SK-N-SH (cell line): Measurements from ENCODE around the gene LIPH. TPM values are rescaled to one million over a fixed set of nuclear protein-coding genes. Genes with fewer than 3 reads are reported as not detected.

Experiments
- CTCF ChIA-PET: fragments of 300-600, 350-600 bp; formaldehyde crosslinking; extraction: SDS; loops from one replicate; lab custom pipeline; 2021; lab: Yijun Ruan, JAX
- POLR2A ChIA-PET: fragments of 350-600 bp; sonication (Branson Sonifier 250); formaldehyde crosslinking; extraction: SDS; loops from one replicate; lab custom pipeline; 2020; ENCODE audit warnings: antibody characterized with exemption, inconsistent platforms; lab: Yijun Ruan, JAX
- DNase-seq: peaks from one replicate; pipeline ENCODE4 v3.0.0; 2012
- H2AFZ ChIP-seq: fragments of 200-600 bp; sonication (generic); 2 replicates; pipeline ENCODE4 v1.8.1; 2016; ENCODE audit warnings: antibody characterized with exemption, mild to moderate bottlenecking, low read depth
- H3F3A ChIP-seq: fragments of 200-600 bp; sonication (generic); replicated peaks from 2 replicates; pipeline ENCODE3; 2016; ENCODE audit warnings: antibody characterized with exemption, mild to moderate bottlenecking; ENCODE audit not compliant: insufficient read depth
- H3K27ac ChIP-seq, 2 experiments: fragments of 200-500 bp in 1 of 2; fragments of 200-600 bp in 1 of 2; sonication (Bioruptor generic) in 1 of 2; sonication (generic), shearing (Covaris generic) in 1 of 2; 2 replicates each; pipeline versions ENCODE4 v1.5.1 to v1.6.1; 2014 to 2016; ENCODE audit warnings: low read depth in 2 of 2, inconsistent platforms in 1 of 2, low read length in 1 of 2, mild to moderate bottlenecking in 1 of 2, mixed read lengths in 1 of 2
- H3K27me3 ChIP-seq: fragments of 200-600 bp; sonication (generic), shearing (Covaris generic); 2 replicates; pipeline ENCODE4 v1.6.1; 2016; ENCODE audit warnings: mixed run types; ENCODE audit not compliant: insufficient read depth
- H3K36me3 ChIP-seq, 2 experiments: fragments of 200-500 bp in 1 of 2; fragments of 200-600 bp in 1 of 2; sonication (Bioruptor generic) in 1 of 2; sonication (generic) in 1 of 2; replicated peaks in 1 of 2; 2 replicates each; pipeline versions ENCODE3 to v1.5.1; 2014 to 2016; ENCODE audit warnings: low read length in 1 of 2, mild to moderate bottlenecking in 1 of 2; ENCODE audit not compliant: insufficient read depth in 2 of 2, control insufficient read depth in 1 of 2
- H3K4me1 ChIP-seq, 2 experiments: fragments of 200-500 bp in 1 of 2; fragments of 200-600 bp in 1 of 2; sonication (Bioruptor generic) in 1 of 2; sonication (generic), shearing (Covaris generic) in 1 of 2; 2 replicates each; pipeline versions ENCODE4 v1.5.1 to v1.6.1; 2014 to 2016; ENCODE audit warnings: low read depth in 1 of 2, low read length in 1 of 2, mixed run types in 1 of 2; ENCODE audit not compliant: insufficient read depth in 2 of 2, control insufficient read depth in 1 of 2
- H3K4me2 ChIP-seq: fragments of 200-600 bp; sonication (generic), shearing (Covaris generic); 2 replicates; pipeline ENCODE4 v1.6.1; 2017; ENCODE audit warnings: mixed run types
- H3K4me3 ChIP-seq, 2 experiments: fragments of 200-500 bp in 1 of 2; fragments of 200-600 bp in 1 of 2; sonication (Bioruptor generic) in 1 of 2; sonication (generic), shearing (Covaris generic) in 1 of 2; 2 replicates each; pipeline versions ENCODE4 v1.5.1 to v1.8.1; 2014 to 2016; ENCODE audit warnings: low read depth in 2 of 2, inconsistent platforms in 1 of 2, low read length in 1 of 2, mild to moderate bottlenecking in 1 of 2, mixed read lengths in 1 of 2, moderate library complexity in 1 of 2
- H3K79me2 ChIP-seq: fragments of 200-600 bp; sonication (generic); 2 replicates; pipeline ENCODE4 v1.8.1; 2017; ENCODE audit warnings: mild to moderate bottlenecking; ENCODE audit not compliant: insufficient read depth
- H3K9ac ChIP-seq: fragments of 200-600 bp; sonication (generic); 2 replicates; pipeline ENCODE4 v1.6.1; 2017; ENCODE audit warnings: mixed run types
- H3K9me2 ChIP-seq: fragments of 200-600 bp; sonication (generic); 2 replicates; pipeline ENCODE4 v1.6.1; 2017; ENCODE audit warnings: mixed run types
- H3K9me3 ChIP-seq: fragments of 200-600 bp; sonication (generic); 2 replicates; pipeline ENCODE4 v1.6.1; 2017; ENCODE audit warnings: mixed run types, mild to moderate bottlenecking, moderate library complexity
- H4K20me1 ChIP-seq: fragments of 200-600 bp; sonication (generic); 2 replicates; pipeline ENCODE4 v1.6.1; 2017; ENCODE audit warnings: mild to moderate bottlenecking, mixed run types; ENCODE audit not compliant: insufficient read depth
- FOSL2 ChIP-seq: IDR thresholded peaks from 2 replicates; pipeline ENCODE4 v1.4.0; 2012; ENCODE audit warnings: low read depth, mild to moderate bottlenecking, moderate library complexity, borderline replicate concordance
- FOXJ3 ChIP-seq: sonication (generic); formaldehyde crosslinking; IDR thresholded peaks from 2 replicates; pipeline ENCODE4 v1.5.1; 2020; ENCODE audit warnings: mild to moderate bottlenecking, missing genetic modification reagents
- GATA2 ChIP-seq: sonication (generic); formaldehyde crosslinking; IDR thresholded peaks from 2 replicates; pipeline ENCODE4 v1.5.0; 2020; ENCODE audit warnings: mild to moderate bottlenecking, missing genetic modification reagents
- JUND ChIP-seq: IDR thresholded peaks from 2 replicates; pipeline ENCODE4 v1.4.0; 2012
- PBX3 ChIP-seq: IDR thresholded peaks from 2 replicates; pipeline ENCODE4; 2012
- POLR2AphosphoS5 ChIP-seq: IDR thresholded peaks from 2 replicates; pipeline ENCODE4 v1.6.1; 2012; ENCODE audit warnings: low read depth, low read length
- REST ChIP-seq: IDR thresholded peaks from 2 replicates; pipeline ENCODE4 v1.6.1; 2012; ENCODE audit warnings: mild to moderate bottlenecking, low read depth, low read length, moderate library complexity
- RFX5 ChIP-seq: IDR thresholded peaks from 2 replicates; pipeline ENCODE4 v1.6.1; 2012; ENCODE audit warnings: mild to moderate bottlenecking, improper control_type of control experiment, low read length
- RXRA ChIP-seq: IDR thresholded peaks from 2 replicates; pipeline ENCODE4 v1.4.0; 2012; ENCODE audit warnings: low read depth, mild to moderate bottlenecking, borderline replicate concordance
- SIN3A ChIP-seq: IDR thresholded peaks from 2 replicates; pipeline ENCODE4 v1.6.1; 2012; ENCODE audit warnings: low read depth, mild to moderate bottlenecking, low read length, moderate library complexity, borderline replicate concordance
- ZBTB33 ChIP-seq: IDR thresholded peaks from 2 replicates; pipeline ENCODE4 v1.4.0; 2012; ENCODE audit warnings: low read depth, borderline replicate concordance
- WGBS: methylation state at CpG from one replicate; pipeline ENCODE4 v1.1.6; 2017; ENCODE audit warnings: low lambda C conversion rate; 5-methylcytosine and 5-hydroxymethylcytosine counted together
- polyA plus RNA-seq, 3 experiments: library from polyadenylated mRNA; depleted of rRNA; stranded (reverse); fragments of >200 nt; gene quantifications; 2 replicates each; pipeline ENCODE4 v1.2.3, GENCODE V29; 2012
- TF ChIP-seq, protein P1 (sequence below): fragments of 150-350 bp; IDR thresholded peaks from 2 replicates; pipeline ENCODE4 v1.6.1; 2017; ENCODE audit warnings: antibody characterized with exemption, low read length, low read depth, borderline replicate concordance
- TF ChIP-seq, protein P2 (sequence below): fragments of 150-350 bp; IDR thresholded peaks from 2 replicates; pipeline ENCODE4 v1.6.1; 2016; ENCODE audit warnings: mild to moderate bottlenecking, low read depth, low read length

Gene LIPH
- polyA plus RNA-seq, 1 of the 3 experiments (the other 2 are of a cell fraction), result not detected

DNA sequence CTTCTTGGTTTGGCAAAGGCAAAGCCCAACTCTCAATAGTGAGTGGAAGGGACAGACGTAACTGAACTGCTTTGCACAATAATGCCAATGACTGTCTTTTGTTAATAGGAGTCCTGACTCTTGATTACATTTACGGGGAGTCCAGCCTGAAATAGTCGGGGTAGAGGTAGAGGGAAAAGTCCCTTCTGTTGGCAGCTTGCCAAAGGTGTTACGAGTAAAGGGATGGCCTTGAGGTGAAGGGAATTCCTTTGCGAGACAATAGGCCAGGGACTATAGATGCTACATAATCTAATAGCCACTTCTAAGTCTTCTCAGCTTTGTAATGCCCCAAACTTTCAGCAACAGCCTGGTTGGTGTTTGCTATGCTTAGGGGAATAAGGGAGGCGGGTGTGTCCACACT lies 31.5 kb upstream of the LIPH start:
- Histone ChIP-seq H3K27me3 (no peaks in the 10 kb centered on the region), H3K4me2 (no peak overlapping the region), H3F3A (no peaks in the 10 kb centered on the region), H4K20me1 (no peaks in the 10 kb centered on the region), H3K79me2 (peaks cover 28% of the 10 kb centered on the region), H2AFZ (no peak overlapping the region), H3K9ac (no peak overlapping the region), H3K4me1 (peaks cover 5 to 12% of the 10 kb centered on the region in 2 experiments; a peak in 2 of 4 replicates), H3K4me3 (no peak overlapping the region), H3K9me2 (no peaks in the 10 kb centered on the region), H3K36me3 (no peaks in the 10 kb centered on the region), H3K27ac (no peak overlapping the region), H3K9me3 (no peaks in the 10 kb centered on the region)
- TF ChIP-seq ZBTB33, result no peak
- TF ChIP-seq REST, result no peak
- TF ChIP-seq RFX5, result no peak
- no peak for TF ChIP-seq FOSL2
- TF ChIP-seq SIN3A, result no peak
- no peak for TF ChIP-seq RXRA
- no peak for TF ChIP-seq POLR2AphosphoS5
- TF ChIP-seq, protein P1, sequence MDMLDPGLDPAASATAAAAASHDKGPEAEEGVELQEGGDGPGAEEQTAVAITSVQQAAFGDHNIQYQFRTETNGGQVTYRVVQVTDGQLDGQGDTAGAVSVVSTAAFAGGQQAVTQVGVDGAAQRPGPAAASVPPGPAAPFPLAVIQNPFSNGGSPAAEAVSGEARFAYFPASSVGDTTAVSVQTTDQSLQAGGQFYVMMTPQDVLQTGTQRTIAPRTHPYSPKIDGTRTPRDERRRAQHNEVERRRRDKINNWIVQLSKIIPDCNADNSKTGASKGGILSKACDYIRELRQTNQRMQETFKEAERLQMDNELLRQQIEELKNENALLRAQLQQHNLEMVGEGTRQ, result no peak
- no peak for TF ChIP-seq JUND
- TF ChIP-seq, protein P2, sequence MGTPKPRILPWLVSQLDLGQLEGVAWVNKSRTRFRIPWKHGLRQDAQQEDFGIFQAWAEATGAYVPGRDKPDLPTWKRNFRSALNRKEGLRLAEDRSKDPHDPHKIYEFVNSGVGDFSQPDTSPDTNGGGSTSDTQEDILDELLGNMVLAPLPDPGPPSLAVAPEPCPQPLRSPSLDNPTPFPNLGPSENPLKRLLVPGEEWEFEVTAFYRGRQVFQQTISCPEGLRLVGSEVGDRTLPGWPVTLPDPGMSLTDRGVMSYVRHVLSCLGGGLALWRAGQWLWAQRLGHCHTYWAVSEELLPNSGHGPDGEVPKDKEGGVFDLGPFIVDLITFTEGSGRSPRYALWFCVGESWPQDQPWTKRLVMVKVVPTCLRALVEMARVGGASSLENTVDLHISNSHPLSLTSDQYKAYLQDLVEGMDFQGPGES, result no peak
- no peak for TF ChIP-seq GATA2 (CRISPR knock-in tag)
- no peak for TF ChIP-seq FOXJ3 (CRISPR knock-in tag)
- TF ChIP-seq PBX3, result no peak
- 65% methylated on average over 5 of the region's 6 CpGs for WGBS
- DNase-seq, result no peak
- ChIA-PET POLR2A (no interaction called here), CTCF (interaction anchor here (1.7 to 4.6 kb wide), 2 partner anchors 8 to 24 kb away, joined by 6 to 36 read pairs; no protein-coding TSS in a partner anchor)
